Gastroesophageal sphincter (tissue), 3 donors: ENCODE results near the gene SYNGAP1.

Source experiments
- CTCF ChIP-seq, 4 experiments: fragments of 200-600 bp in 2 of 4; fragments of 450-650 bp in 2 of 4; sonication (generic) in 1 of 4; IDR thresholded peaks; one replicate each; pipeline ENCODE4 v1.5.1; 2017 to 2019; ENCODE audit warnings: antibody characterized with exemption in 4 of 4, mild to moderate bottlenecking in 2 of 4, moderate library complexity in 2 of 4
- POLR2A ChIP-seq, 2 donors: fragments of 450-650 bp; IDR thresholded peaks; one replicate each; pipeline ENCODE4 v1.6.1; 2017; ENCODE audit warnings: antibody characterized with exemption in 2 of 2, mild to moderate bottlenecking in 2 of 2, moderate library complexity in 1 of 2
- POLR2AphosphoS5 ChIP-seq: sonication (generic); formaldehyde crosslinking; IDR thresholded peaks from one replicate; pipeline ENCODE4 v1.6.1; 2017; ENCODE audit warnings: antibody characterized with exemption

DNA sequence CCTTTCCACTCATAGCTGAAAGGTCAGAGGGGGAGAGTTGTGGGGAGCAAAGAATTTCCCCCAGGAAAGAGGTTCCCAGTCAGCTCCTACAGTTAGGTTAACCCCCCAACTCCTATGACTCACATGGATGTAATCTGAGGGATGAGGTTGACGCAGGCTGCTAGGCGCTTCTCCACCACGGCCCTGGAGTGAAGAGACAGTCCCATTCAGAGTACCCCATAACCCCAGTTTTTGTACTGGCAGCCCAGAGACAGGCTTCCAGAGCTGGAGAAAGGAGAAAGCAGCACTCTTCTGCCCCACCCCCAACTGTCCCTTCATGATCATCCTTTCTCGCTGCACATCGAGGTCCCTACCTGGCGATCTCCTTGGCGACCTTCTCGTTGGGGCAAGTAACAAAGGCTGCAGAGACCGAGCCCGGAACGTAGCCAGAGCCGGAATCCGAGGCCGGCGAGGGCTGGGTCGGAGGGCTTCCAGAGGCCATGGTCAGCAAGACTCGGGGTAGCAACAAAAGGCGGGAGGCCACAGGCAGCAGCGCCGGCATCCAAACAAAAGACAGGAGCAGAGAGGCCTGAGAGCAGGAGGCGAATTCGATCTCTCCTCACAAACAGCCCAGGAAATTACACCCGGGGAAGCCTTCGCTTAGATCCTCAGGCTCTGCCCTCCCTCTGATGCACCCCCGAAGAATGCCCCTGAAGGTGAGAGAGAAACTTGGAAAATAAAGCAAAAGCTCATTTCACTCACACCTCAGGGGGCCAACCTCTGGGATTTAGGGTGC is 2.5 kb upstream of the SYNGAP1 start:
- TF ChIP-seq CTCF (IDR thresholded peaks at IDR 0.05) (no peak), POLR2A (IDR thresholded peaks at IDR 0.05) (no peak), POLR2AphosphoS5 (no peak)
